SU-DHL-6 (cell line): Measurements from ENCODE around the gene TNFRSF12A.

Source experiments
- CTCF ChIP-seq: fragments of 200-600 bp; sonication (generic); IDR thresholded peaks from one replicate; pipeline ENCODE4 v1.5.1; 2017; ENCODE audit warnings: antibody characterized with exemption, mild to moderate bottlenecking, low read length, moderate library complexity; ENCODE audit not compliant: insufficient read depth, poor library complexity, severe bottlenecking
- EZH2phosphoT487 ChIP-seq: fragments of 200-600 bp; sonication (generic), shearing (Covaris generic); conservative IDR thresholded peaks from 2 replicates; pipeline ENCODE4 v1.6.1; 2018; ENCODE audit warnings: mild to moderate bottlenecking, antibody characterized with exemption, low read length, moderate library complexity, mixed read lengths

GRCh38 chr16:3025032-3026002 lies 5.1 kb downstream of the TNFRSF12A start:
- TF ChIP-seq CTCF (no peak), EZH2phosphoT487 (no peak)
